KOPT-K1 (cell line): ENCODE results near the gene ARHGAP26.
"Not testable (repeated sequence)": the region's sequence is repeated elsewhere in the genome, so short reads cannot be mapped to it uniquely, and the experiment has no call there.

Source experiments
- H3K27ac ChIP-seq: fragments of 200-600 bp; sonication (generic); 2 replicates; pipeline ENCODE4 v1.5.1; 2016; ENCODE audit warnings: antibody characterized with exemption, mild to moderate bottlenecking, low read depth, low read length; ENCODE audit not compliant: poor library complexity, severe bottlenecking
- H3K36me3 ChIP-seq: fragments of 200-600 bp; sonication (generic); 2 replicates; pipeline ENCODE4 v1.5.1; 2017; ENCODE audit warnings: antibody characterized with exemption, mild to moderate bottlenecking, low read length, moderate library complexity; ENCODE audit not compliant: insufficient read depth
- H3K9me3 ChIP-seq: fragments of 200-600 bp; sonication (generic); 2 replicates; pipeline ENCODE4 v1.5.1; 2017; ENCODE audit warnings: antibody characterized with exemption, low read length, mild to moderate bottlenecking; ENCODE audit not compliant: insufficient read depth, poor library complexity, severe bottlenecking

ARHGAP26 gene

GRCh38 chr5:143118222-143118621 lies 348.0 kb downstream of the ARHGAP26 start:
- no peak overlapping the region for H3K27ac ChIP-seq
- no peaks in the 10 kb centered on the region for H3K36me3 ChIP-seq

GRCh38 chr5:143118818-143119217 lies 348.6 kb downstream of the ARHGAP26 start:
- not testable (repeated sequence) for H3K27ac ChIP-seq, H3K9me3 ChIP-seq, H3K36me3 ChIP-seq

More at GRCh38 chr5:143118222-143118621, 348.0 kb downstream of the ARHGAP26 start:
- no peaks in the 10 kb centered on the region for H3K9me3 ChIP-seq

DNA sequence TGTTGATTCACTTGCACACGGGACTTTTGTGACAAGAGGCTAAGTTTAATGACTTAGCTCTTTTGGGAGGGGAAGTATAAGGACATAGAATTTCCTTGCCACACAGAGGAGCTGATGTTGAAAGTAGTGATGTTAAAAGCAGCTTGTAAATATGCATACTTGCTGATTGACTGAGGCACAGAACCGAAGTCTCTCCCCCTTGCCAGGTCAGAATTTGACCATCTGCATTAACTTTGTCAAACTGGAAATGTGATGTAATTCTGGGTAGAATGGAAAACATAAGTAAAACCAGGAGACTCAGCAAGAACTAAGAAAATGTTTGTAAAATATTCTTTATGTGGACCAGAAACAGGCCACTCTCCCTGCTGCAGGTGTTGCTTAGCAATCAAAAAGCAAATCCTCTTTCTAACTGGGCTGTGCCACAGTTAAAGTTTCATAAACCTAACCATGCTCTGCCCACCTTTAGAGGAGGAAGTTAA lies 349.2 kb downstream of the ARHGAP26 start:
- no peaks in the 10 kb centered on the region for H3K9me3 ChIP-seq
- no peak overlapping the region for H3K27ac ChIP-seq
- no peaks in the 10 kb centered on the region for H3K36me3 ChIP-seq

DNA sequence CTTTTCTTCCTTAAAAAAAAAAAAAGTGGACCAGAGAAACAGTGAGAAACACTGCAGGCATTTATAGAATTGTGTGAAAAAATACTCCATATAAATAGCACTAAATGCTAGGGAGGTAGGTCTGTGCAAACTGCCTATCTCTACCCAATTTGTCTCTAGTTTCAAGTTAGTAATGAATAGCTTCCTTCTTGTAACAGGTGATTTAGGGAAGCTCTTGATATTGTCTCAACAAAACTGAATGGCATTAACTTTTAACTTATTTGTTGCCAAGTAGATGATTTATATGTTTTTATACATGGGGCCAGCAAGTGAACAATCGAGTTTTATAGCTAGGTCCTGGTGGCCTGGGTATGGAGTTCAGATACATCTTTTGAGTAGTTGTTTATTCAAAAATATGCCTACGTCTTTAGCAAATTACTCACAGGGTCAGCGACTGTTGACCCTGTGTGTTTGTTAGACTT lies 349.7 kb downstream of the ARHGAP26 start:
- Histone ChIP-seq H3K36me3 (no peaks in the 10 kb centered on the region), H3K27ac (no peak overlapping the region), H3K9me3 (no peaks in the 10 kb centered on the region)

DNA sequence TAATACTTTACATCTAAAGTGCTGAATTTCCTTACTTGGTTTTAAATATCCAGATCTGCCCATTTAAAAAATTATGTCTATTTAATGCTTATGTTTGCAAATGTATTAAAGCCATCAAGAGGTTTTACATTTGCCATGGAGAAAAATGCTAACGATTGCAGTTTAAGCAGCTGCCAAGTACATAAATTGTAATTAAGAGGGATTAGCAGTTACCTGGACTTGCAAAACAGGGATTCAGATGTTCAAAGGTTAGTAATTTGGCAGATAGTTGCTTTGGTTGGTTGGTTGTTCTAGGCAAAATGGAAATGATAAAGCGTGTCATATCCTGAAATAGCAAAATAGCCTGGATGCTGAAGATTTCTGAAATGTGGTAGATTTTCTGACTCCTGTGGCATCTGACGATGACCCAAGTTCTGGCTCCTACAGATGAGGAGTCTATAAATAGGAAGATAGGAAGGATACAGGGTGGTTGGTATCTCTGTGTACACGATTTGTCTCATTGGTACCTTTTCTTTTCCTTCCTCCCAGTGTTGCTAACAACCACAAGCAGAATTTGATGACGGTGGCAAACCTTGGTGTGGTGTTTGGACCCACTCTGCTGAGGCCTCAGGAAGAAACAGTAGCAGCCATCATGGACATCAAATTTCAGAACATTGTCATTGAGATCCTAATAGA lies 350.4 kb downstream of the ARHGAP26 start:
- no peak overlapping the region for H3K27ac ChIP-seq
- no peaks in the 10 kb centered on the region for H3K36me3 ChIP-seq
- H3K9me3 ChIP-seq, result no peaks in the 10 kb centered on the region

DNA sequence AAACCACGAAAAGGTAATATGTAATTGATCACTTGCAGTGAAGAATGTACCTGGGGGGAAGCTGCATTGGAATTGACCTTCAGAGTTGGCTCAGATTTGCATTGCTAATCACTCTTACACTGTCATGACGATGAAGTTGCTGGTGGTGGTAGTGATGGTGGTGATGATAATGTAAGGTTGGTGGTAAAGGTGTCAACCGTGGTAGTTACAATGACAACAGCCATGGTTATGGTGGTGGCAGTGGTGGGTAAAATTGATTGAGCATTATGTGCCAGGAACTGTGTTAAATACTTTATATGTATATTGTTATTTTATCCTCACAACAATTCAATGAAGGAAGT lies 350.9 kb downstream of the ARHGAP26 start:
- H3K27ac ChIP-seq, result no peak overlapping the region
- H3K36me3 ChIP-seq, result no peaks in the 10 kb centered on the region
- no peaks in the 10 kb centered on the region for H3K9me3 ChIP-seq

DNA sequence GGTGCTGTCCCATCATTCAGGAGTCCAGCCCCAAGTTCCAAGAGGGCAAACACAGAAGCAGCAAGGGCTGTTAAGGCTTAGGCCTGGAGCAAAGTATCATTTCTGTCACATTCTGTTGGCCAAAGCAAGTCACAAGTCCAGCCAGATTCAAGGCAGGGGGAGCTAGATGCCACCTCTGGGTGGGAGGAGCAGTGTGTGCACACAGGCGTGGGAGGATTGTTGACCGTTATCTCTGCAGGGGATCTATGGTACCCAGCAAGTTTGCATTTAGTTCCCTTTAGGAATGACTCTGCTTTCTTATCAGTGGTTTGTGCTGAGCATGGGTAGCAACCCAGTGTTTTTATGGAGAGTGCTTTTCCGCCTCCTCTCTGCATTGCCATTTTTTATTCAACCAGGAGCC lies 354.4 kb downstream of the ARHGAP26 start:
- no peaks in the 10 kb centered on the region for H3K9me3 ChIP-seq
- H3K27ac ChIP-seq, result no peak overlapping the region

DNA sequence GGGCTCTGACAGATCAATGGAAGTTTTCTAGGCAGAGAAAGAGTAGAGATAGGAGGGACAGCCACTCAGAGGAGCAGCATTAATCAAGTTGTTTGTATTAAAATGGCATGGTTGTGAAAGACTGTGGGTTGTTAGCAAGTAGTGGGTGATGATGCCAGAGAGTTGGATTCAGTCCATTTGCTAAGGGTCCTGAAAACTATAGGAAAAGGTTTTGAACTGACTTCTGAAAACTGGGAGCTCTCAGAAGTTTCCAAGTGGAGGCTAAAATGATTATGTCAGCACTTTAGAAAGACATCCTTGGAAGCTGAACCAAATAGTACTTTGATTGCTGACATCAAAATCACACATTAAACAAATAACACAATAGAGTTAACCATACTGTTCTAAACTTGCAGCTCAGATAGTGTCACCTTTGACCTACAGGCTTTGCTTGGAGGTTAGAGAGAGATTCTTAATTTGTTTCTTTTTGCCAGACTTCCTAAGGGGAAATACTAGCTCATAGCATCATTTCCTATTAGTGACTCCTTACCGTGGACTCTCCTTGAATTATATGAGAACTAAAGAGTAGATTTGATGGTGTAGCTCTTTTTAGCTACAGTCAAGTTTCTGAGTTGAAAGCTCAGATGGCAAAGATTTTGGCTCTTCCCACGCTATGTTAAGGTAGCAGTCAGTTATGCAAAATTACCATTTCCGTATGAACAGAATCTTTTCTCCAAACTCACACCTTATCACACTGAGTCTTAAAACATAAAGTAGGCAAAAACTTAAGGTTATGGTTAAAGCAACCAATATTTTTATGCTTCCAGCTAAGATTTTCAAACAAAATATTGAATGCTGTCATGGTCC lies 356.2 kb downstream of the ARHGAP26 start:
- Histone ChIP-seq H3K27ac (no peak overlapping the region), H3K9me3 (no peaks in the 10 kb centered on the region), H3K36me3 (no peaks in the 10 kb centered on the region)

More for the DNA sequence above, 354.4 kb downstream of the ARHGAP26 start:
- H3K36me3 ChIP-seq, result no peaks in the 10 kb centered on the region

- Histone ChIP-seq H3K27ac (no peak overlapping the region), H3K9me3 (no peaks in the 10 kb centered on the region), H3K36me3 (no peaks in the 10 kb centered on the region)
Measured at GRCh38 chr5:143128412-143129071, 358.4 kb downstream of the ARHGAP26 start.

GRCh38 chr5:143129203-143129602 lies 359.0 kb downstream of the ARHGAP26 start:
- no peak overlapping the region for H3K27ac ChIP-seq
- peaks cover 3% of the 10 kb centered on the region for H3K36me3 ChIP-seq
- H3K9me3 ChIP-seq, result no peaks in the 10 kb centered on the region

- Histone ChIP-seq H3K36me3 (peaks cover 11% of the 10 kb centered on the region), H3K9me3 (no peaks in the 10 kb centered on the region), H3K27ac (no peak overlapping the region)
Measured at GRCh38 chr5:143129910-143130612, 359.9 kb downstream of the ARHGAP26 start.

GRCh38 chr5:143130613-143131305 lies 360.6 kb downstream of the ARHGAP26 start:
- H3K9me3 ChIP-seq, result no peaks in the 10 kb centered on the region
- no peak overlapping the region for H3K27ac ChIP-seq
- peaks cover 11% of the 10 kb centered on the region for H3K36me3 ChIP-seq

- H3K27ac ChIP-seq, result no peak overlapping the region
Measured at GRCh38 chr5:143131972-143132371, 361.8 kb downstream of the ARHGAP26 start.

GRCh38 chr5:143132739-143133138 lies 362.6 kb downstream of the ARHGAP26 start:
- no peak overlapping the region for H3K27ac ChIP-seq
- H3K36me3 ChIP-seq, result peaks cover 11% of the 10 kb centered on the region

More at GRCh38 chr5:143131972-143132371, 361.8 kb downstream of the ARHGAP26 start:
- H3K9me3 ChIP-seq, result no peaks in the 10 kb centered on the region
- peaks cover 11% of the 10 kb centered on the region for H3K36me3 ChIP-seq

More at GRCh38 chr5:143132739-143133138, 362.6 kb downstream of the ARHGAP26 start:
- no peaks in the 10 kb centered on the region for H3K9me3 ChIP-seq
